Keratinocyte (primary cell): ENCODE data around the gene FOXP4. TPM values are rescaled to one million over a fixed set of nuclear protein-coding genes. Genes with fewer than 3 reads are reported as not detected.

Experiments
- DNase-seq: peaks from one replicate; pipeline ENCODE4 v3.0.0-alpha.2; 2011; ENCODE audit warnings: low read depth, missing footprints, low spot score
- FAIRE-seq: peaks from 2 replicates; lab custom pipeline; 2011; peaks lifted over from hg19 to GRCh38; lab: Jason Lieb, UNC
- H2AFZ ChIP-seq: 2 replicates; pipeline ENCODE4 v1.6.0; 2012; ENCODE audit warnings: low read length, control low read depth, inconsistent platforms; ENCODE audit not compliant: control insufficient read depth
- H3K27ac ChIP-seq: 2 replicates; pipeline ENCODE4 v1.5.1; 2011; ENCODE audit warnings: low read length; ENCODE audit not compliant: control insufficient read depth, insufficient read depth
- H3K27me3 ChIP-seq: 3 replicates; pipeline ENCODE4 v1.6.0; 2011; ENCODE audit warnings: low read length; ENCODE audit not compliant: control insufficient read depth, insufficient read depth; ENCODE audit errors: extremely low read depth
- H3K36me3 ChIP-seq, 2 experiments: 2 replicates in 1 of 2; 3 replicates in 1 of 2; pipeline ENCODE4 v1.5.1; 2011; ENCODE audit warnings: low read length in 2 of 2, mild to moderate bottlenecking in 1 of 2; ENCODE audit not compliant: control insufficient read depth in 2 of 2, insufficient read depth in 2 of 2; ENCODE audit errors: extremely low read depth in 1 of 2
- H3K4me1 ChIP-seq: 3 replicates; pipeline ENCODE4 v1.5.1; 2011; ENCODE audit warnings: low read length; ENCODE audit not compliant: control insufficient read depth, insufficient read depth; ENCODE audit errors: extremely low read depth
- H3K4me2 ChIP-seq: 3 replicates; pipeline ENCODE4 v1.6.0; 2011; ENCODE audit warnings: low read depth, low read length; ENCODE audit not compliant: control insufficient read depth, insufficient read depth; ENCODE audit errors: extremely low read depth
- H3K4me3 ChIP-seq, 3 experiments: fragments of 200-600 bp in 1 of 3; sonication (generic) in 1 of 3; 2 replicates in 2 of 3; 3 replicates in 1 of 3; pipeline ENCODE4 v1.5.1; 2011 to 2016; ENCODE audit warnings: low read length in 3 of 3, mild to moderate bottlenecking in 3 of 3, control low read depth in 2 of 3, inconsistent platforms in 1 of 3, low read depth in 1 of 3, mixed read lengths in 1 of 3, mixed run types in 1 of 3, moderate library complexity in 1 of 3; ENCODE audit not compliant: control insufficient read depth in 2 of 3, insufficient read depth in 2 of 3; ENCODE audit errors: extremely low read depth in 1 of 3
- H3K79me2 ChIP-seq: 2 replicates; pipeline ENCODE4 v1.6.0; 2012; ENCODE audit warnings: low read length; ENCODE audit not compliant: control insufficient read depth, insufficient read depth
- H3K9ac ChIP-seq: 3 replicates; pipeline ENCODE4 v1.6.0; 2011; ENCODE audit warnings: low read length; ENCODE audit not compliant: control insufficient read depth, insufficient read depth; ENCODE audit errors: extremely low read depth
- H3K9me1 ChIP-seq: 3 replicates; pipeline ENCODE4 v1.6.0; 2011; ENCODE audit warnings: low read length; ENCODE audit not compliant: control insufficient read depth, insufficient read depth; ENCODE audit errors: extremely low read depth
- H3K9me3 ChIP-seq: 2 replicates; pipeline ENCODE4 v1.5.1; 2012; ENCODE audit warnings: low read depth, low read length; ENCODE audit not compliant: control insufficient read depth
- H4K20me1 ChIP-seq: 3 replicates; pipeline ENCODE4 v1.6.0; 2011; ENCODE audit warnings: low read length; ENCODE audit not compliant: control insufficient read depth, insufficient read depth; ENCODE audit errors: extremely low read depth
- EZH2 ChIP-seq: IDR thresholded peaks from one replicate; pipeline ENCODE4 v1.6.1; 2012; ENCODE audit warnings: inconsistent platforms, mild to moderate bottlenecking, low read length, moderate library complexity
- dilution Hi-C: fragments of 300-500 bp; cut with MboI; formaldehyde crosslinking; loops from one replicate; pipeline ENCODE4 v1.7.0; 2020; ENCODE audit warnings: low sequenced_read_pairs; ENCODE audit not compliant: extremely low pct_ligation_motif_present
- polyA plus RNA-seq, 5 experiments: library from polyadenylated mRNA; depleted of rRNA in 3 of 5; stranded (reverse) in 3 of 5; stranded (forward) in 1 of 5; unstranded in 1 of 5; fragments of >200 nt; gene quantifications; 1 replicate in 1 of 5; 2 replicates in 3 of 5; 3 replicates in 1 of 5; pipeline versions ENCODE4 v1.2.1 to v1.2.3, GENCODE V29; 2011 to 2012; ENCODE audit warnings: missing spikeins in 2 of 5, low read depth in 1 of 5, low replicate concordance in 1 of 5
- TF ChIP-seq, protein P1 (sequence below), 3 experiments: IDR thresholded peaks in 1 of 3; conservative IDR thresholded peaks in 1 of 3; optimal IDR thresholded peaks in 1 of 3; 2 replicates in 2 of 3; 3 replicates in 1 of 3; pipeline versions ENCODE3 to v1.5.1; 2011; ENCODE audit warnings: low read length in 3 of 3, mild to moderate bottlenecking in 3 of 3, moderate library complexity in 2 of 3, control low read depth in 1 of 3, inconsistent platforms in 1 of 3; ENCODE audit not compliant: insufficient read depth in 2 of 3; ENCODE audit errors: extremely low read depth in 1 of 3

FOXP4 gene
- polyA plus RNA-seq, 1 donor (not counting 4 experiments of a cell fraction or from before 2014, with no cell fraction given): 1.1 TPM

DNA sequence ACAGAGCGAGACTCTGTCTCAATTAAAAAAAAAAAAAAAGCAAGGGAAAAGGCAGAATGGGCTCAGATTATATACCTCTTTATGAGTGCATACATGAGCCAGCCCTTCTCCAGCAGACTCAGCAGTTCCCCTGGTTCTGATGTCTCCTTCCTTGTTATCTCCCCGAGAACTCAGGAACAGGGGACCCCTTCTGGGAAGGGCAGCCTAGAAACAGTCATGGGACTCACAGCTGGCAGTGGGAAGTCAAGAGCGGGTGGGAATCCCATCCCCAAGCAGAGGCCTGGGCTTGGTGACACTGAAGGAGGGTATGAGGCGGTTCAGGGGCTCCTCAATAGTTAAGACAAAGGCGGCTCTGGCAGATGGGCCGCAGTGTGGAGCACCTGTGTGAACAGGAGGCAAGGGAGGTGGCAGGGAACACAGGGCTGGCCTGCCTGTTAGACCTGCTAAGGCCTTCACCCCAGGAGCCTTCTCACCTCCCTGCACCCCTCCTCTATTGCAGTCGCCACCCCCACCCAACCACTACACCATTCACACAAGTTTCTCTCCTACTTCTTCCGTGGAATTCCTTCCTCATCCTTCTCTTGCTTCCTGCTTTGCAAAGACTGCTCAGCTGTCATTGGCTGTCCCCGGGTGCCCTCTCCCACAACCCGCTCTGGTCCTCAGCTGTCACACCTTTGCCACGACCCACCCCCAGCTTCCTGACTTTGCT is 62.4 kb downstream of the FOXP4 start:
- Histone ChIP-seq H3K79me2 (no peaks in the 10 kb centered on the region), H3K36me3 (no peaks in the 10 kb centered on the region), H3K27ac (no peak overlapping the region), H3K4me1 (no peaks in the 10 kb centered on the region), H3K4me2 (no peak overlapping the region), H3K9ac (no peak overlapping the region), H3K27me3 (no peaks in the 10 kb centered on the region), H3K9me3 (no peaks in the 10 kb centered on the region), H2AFZ (no peak overlapping the region), H3K9me1 (no peaks in the 10 kb centered on the region), H3K4me3 (no peak overlapping the region), H4K20me1 (no peaks in the 10 kb centered on the region)
- dilution Hi-C loops: no loop called here
- FAIRE-seq (no peak), DNase-seq (no peak)
- TF ChIP-seq EZH2: no peak
- TF ChIP-seq, protein P1, sequence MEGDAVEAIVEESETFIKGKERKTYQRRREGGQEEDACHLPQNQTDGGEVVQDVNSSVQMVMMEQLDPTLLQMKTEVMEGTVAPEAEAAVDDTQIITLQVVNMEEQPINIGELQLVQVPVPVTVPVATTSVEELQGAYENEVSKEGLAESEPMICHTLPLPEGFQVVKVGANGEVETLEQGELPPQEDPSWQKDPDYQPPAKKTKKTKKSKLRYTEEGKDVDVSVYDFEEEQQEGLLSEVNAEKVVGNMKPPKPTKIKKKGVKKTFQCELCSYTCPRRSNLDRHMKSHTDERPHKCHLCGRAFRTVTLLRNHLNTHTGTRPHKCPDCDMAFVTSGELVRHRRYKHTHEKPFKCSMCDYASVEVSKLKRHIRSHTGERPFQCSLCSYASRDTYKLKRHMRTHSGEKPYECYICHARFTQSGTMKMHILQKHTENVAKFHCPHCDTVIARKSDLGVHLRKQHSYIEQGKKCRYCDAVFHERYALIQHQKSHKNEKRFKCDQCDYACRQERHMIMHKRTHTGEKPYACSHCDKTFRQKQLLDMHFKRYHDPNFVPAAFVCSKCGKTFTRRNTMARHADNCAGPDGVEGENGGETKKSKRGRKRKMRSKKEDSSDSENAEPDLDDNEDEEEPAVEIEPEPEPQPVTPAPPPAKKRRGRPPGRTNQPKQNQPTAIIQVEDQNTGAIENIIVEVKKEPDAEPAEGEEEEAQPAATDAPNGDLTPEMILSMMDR (optimal IDR thresholded peaks at IDR 0.05 in 1 of 3, IDR thresholded peaks at IDR 0.05 in 1 of 3, conservative IDR thresholded peaks at IDR 0.05 in 1 of 3; ENCODE audit: extremely low read depth in 1 of 3, insufficient read depth in 2 of 3, low read length in 3 of 3): no peak

DNA sequence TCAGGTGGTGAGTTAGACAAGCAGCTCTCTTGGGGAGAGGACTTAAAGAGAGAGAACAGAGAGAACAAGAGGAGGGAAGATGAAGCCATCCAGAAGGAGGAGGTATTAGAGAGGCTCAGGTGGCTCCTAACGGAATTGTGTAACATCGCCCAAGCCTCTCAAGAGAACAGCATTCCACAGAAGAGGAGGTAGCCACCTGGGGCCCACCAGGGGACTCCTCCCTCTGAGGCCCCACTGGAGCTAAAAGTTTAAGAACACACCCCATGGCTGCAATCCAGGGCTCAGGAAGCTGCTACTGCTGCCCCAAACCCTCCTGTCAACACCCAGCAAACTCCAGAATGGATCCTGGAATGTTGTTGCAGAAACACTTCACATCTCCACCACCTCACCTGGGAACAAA is 68.5 kb downstream of the FOXP4 start:
- Histone ChIP-seq H3K4me2 (no peak overlapping the region), H3K4me3 (no peak overlapping the region), H3K9me1 (no peaks in the 10 kb centered on the region), H4K20me1 (no peaks in the 10 kb centered on the region), H3K9ac (no peak overlapping the region), H3K4me1 (no peaks in the 10 kb centered on the region), H3K36me3 (no peaks in the 10 kb centered on the region), H3K27me3 (no peaks in the 10 kb centered on the region), H3K9me3 (no peaks in the 10 kb centered on the region), H2AFZ (no peak overlapping the region), H3K79me2 (no peaks in the 10 kb centered on the region), H3K27ac (no peak overlapping the region)
- DNase-seq (no peak), FAIRE-seq (no peak)
- TF ChIP-seq EZH2: no peak
- TF ChIP-seq, protein P1 (optimal IDR thresholded peaks at IDR 0.05 in 1 of 3, IDR thresholded peaks at IDR 0.05 in 1 of 3, conservative IDR thresholded peaks at IDR 0.05 in 1 of 3; ENCODE audit: extremely low read depth in 1 of 3, insufficient read depth in 2 of 3, low read length in 3 of 3): no peak
- dilution Hi-C loops: no loop called here
